Tibial nerve (tissue), 4 donors: ENCODE results near the gene DUSP28. TPM values are rescaled to one million over a fixed set of nuclear protein-coding genes. Genes with fewer than 3 reads are reported as not detected.

Source experiments
- DNase-seq, 2 donors: peaks; one replicate each; pipeline ENCODE4 v3.0.0-alpha.2; 2019; ENCODE audit warnings: low spot score in 2 of 2
- H3K27ac ChIP-seq, 4 donors: fragments of 200-600 bp; sonication (generic) in 3 of 4; one replicate each; pipeline ENCODE4 v1.5.1; 2017 to 2019; ENCODE audit warnings: mild to moderate bottlenecking in 1 of 4
- H3K27me3 ChIP-seq, 2 donors: fragments of 200-600 bp; sonication (generic) in 1 of 2; one replicate each; pipeline versions ENCODE4 v1.5.1 to v1.6.0; 2017 to 2019
- H3K36me3 ChIP-seq, 3 donors: fragments of 200-600 bp; sonication (generic); one replicate each; pipeline ENCODE4 v1.5.1; 2018 to 2019
- H3K4me1 ChIP-seq, 4 donors: fragments of 200-600 bp; sonication (generic) in 3 of 4; one replicate each; pipeline ENCODE4 v1.5.1; 2017 to 2019
- H3K4me3 ChIP-seq, 4 donors: fragments of 200-600 bp; sonication (generic) in 3 of 4; one replicate each; pipeline ENCODE4 v1.5.1; 2017 to 2019; ENCODE audit warnings: mild to moderate bottlenecking in 1 of 4, moderate library complexity in 1 of 4
- H3K9me3 ChIP-seq, 4 donors: fragments of 200-600 bp; sonication (generic) in 3 of 4; one replicate each; pipeline ENCODE4 v1.5.1; 2017 to 2019
- EP300 ChIP-seq, 2 donors: sonication (generic); formaldehyde crosslinking; IDR thresholded peaks; one replicate each; pipeline ENCODE4 v1.6.1; 2017; ENCODE audit warnings: antibody characterized with exemption in 2 of 2, mild to moderate bottlenecking in 1 of 2
- POLR2A ChIP-seq, 2 donors: fragments of 450-650 bp; IDR thresholded peaks; one replicate each; pipeline ENCODE4 v1.6.1; 2017; ENCODE audit warnings: antibody characterized with exemption in 2 of 2, mild to moderate bottlenecking in 2 of 2, moderate library complexity in 2 of 2
- WGBS, 2 donors: methylation state at CpG; one replicate each; pipeline ENCODE4 v1.1.5; 2018; 5-methylcytosine and 5-hydroxymethylcytosine counted together
- total RNA-seq, 4 donors: library from RNA; depleted of rRNA; stranded (reverse); fragments of >200 nt; gene quantifications; one replicate each; pipeline ENCODE4 v1.1.0, GENCODE V29; 2016
- TF ChIP-seq, protein P1 (sequence below), 5 experiments: fragments of 200-600 bp in 3 of 5; fragments of 450-650 bp in 2 of 5; sonication (generic) in 3 of 5; IDR thresholded peaks; one replicate each; pipeline ENCODE4 v1.5.1; 2016 to 2019; ENCODE audit warnings: antibody characterized with exemption in 5 of 5, mild to moderate bottlenecking in 3 of 5, moderate library complexity in 2 of 5

Gene DUSP28
- total RNA-seq, 4 donors from 2014 or later, result 4.5 to 16.1 (median 7.2) TPM

- peak in 1 of 2 donors; percentile 40 for DNase-seq
- H3K9me3 ChIP-seq, result no peaks in the 10 kb centered on the region
- peak overlapping the region in 3 of 4 donors; percentile 28 to 93 (median 38) for H3K4me3 ChIP-seq
- 54 to 67% methylated on average over 22 of the region's 26 CpGs for WGBS, 2 donors
- H3K27me3 ChIP-seq, result no peaks in the 10 kb centered on the region
- peak overlapping the region; percentile 19 to 96 (median 90) for H3K27ac ChIP-seq
- peaks cover 0 to 4% (median 0%) of the 10 kb centered on the region in 3 donors for H3K36me3 ChIP-seq
- TF ChIP-seq POLR2A (IDR thresholded peaks at IDR 0.05) (no peak), EP300 (IDR thresholded peaks at IDR 0.05) (peak in 1 of 2 donors; percentile 9)
- TF ChIP-seq, protein P1, sequence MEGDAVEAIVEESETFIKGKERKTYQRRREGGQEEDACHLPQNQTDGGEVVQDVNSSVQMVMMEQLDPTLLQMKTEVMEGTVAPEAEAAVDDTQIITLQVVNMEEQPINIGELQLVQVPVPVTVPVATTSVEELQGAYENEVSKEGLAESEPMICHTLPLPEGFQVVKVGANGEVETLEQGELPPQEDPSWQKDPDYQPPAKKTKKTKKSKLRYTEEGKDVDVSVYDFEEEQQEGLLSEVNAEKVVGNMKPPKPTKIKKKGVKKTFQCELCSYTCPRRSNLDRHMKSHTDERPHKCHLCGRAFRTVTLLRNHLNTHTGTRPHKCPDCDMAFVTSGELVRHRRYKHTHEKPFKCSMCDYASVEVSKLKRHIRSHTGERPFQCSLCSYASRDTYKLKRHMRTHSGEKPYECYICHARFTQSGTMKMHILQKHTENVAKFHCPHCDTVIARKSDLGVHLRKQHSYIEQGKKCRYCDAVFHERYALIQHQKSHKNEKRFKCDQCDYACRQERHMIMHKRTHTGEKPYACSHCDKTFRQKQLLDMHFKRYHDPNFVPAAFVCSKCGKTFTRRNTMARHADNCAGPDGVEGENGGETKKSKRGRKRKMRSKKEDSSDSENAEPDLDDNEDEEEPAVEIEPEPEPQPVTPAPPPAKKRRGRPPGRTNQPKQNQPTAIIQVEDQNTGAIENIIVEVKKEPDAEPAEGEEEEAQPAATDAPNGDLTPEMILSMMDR (IDR thresholded peaks at IDR 0.05), result no peak
- peaks cover 5 to 81% (median 50%) of the 10 kb centered on the region in 4 donors for H3K4me1 ChIP-seq
Observed at GRCh38 chr2:240565333-240566202, 5.4 kb downstream of the DUSP28 start.

DNA sequence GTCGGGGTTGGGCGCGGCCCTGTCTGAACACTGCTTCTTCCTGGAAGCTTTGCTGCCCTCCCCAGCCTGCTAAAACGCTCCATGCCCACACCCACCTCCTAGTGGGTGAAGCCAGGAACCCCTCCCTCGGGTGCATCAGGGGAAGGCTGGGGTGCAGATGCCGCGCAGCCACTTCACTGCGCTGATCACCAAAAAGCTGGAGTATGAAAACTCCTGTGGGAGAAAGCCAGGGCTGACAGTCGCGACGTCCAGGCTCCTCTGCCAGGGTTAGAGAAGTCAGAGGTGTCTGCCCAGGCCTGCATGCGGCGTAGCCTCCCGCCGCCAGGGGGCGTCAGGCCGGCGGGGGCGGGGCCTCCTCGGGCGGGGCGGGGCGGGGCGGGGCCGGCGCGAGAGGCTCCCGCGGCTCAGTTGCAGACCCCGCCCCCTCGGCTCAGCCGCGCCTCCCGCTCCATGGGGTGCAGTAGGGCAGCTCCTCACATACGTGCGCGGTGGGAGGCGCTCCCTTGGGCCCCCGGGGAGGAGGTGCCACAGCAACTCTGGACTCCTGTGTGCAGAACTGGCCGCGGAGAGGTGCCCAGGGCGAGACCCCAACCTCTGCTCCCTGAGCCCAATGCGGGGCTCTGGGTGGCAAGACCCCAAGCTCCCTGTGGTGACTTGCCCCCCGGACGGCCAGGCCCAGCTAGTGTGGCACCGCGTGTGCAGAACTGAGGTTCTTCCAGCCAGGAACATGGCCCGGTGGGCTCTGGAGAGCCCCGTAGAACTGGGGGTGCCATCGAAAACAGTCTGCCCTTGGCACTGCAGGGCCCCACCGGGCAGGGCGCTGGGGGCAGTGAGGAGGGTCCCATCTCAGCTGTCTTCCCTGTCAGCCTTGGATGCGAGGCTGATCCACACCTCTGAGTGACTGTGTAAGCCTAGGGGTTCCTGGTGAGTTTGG lies 6.3 kb downstream of the DUSP28 start:
- TF ChIP-seq POLR2A (IDR thresholded peaks at IDR 0.05) (peak; percentile 67 to 68), EP300 (IDR thresholded peaks at IDR 0.05) (peak in 1 of 2 donors; percentile 75)
- TF ChIP-seq, protein P1 (IDR thresholded peaks at IDR 0.05), result peak; percentile 81 to 100 (median 96)
- WGBS, 2 donors, result 9 to 21% methylated on average over 9 to 22 of the region's 53 CpGs
- Histone ChIP-seq H3K27ac (peak overlapping the region; percentile 81 to 97 (median 96)), H3K27me3 (no peaks in the 10 kb centered on the region), H3K4me3 (peak overlapping the region; percentile 54 to 93 (median 74)), H3K36me3 (peaks cover 0 to 13% (median 0%) of the 10 kb centered on the region in 3 donors), H3K9me3 (no peaks in the 10 kb centered on the region), H3K4me1 (peaks cover 5 to 86% (median 53%) of the 10 kb centered on the region in 4 donors)
- DNase-seq, result peak; percentile 88

GRCh38 chr2:240567137-240567871 lies 7.1 kb downstream of the DUSP28 start:
- Histone ChIP-seq H3K9me3 (no peaks in the 10 kb centered on the region), H3K4me1 (peaks cover 5 to 86% (median 48%) of the 10 kb centered on the region in 4 donors), H3K36me3 (peaks cover 0 to 21% (median 0%) of the 10 kb centered on the region in 3 donors), H3K27ac (peak overlapping the region; percentile 81 to 97 (median 96)), H3K4me3 (peak overlapping the region; percentile 54 to 93 (median 74)), H3K27me3 (no peaks in the 10 kb centered on the region)
- TF ChIP-seq EP300 (IDR thresholded peaks at IDR 0.05) (no peak), POLR2A (IDR thresholded peaks at IDR 0.05) (no peak)
- TF ChIP-seq, protein P1 (IDR thresholded peaks at IDR 0.05), result no peak
- WGBS, 2 donors, result 26 to 37% methylated on average over 25 of the region's 26 CpGs
- peak in 1 of 2 donors; percentile 13 for DNase-seq

DNA sequence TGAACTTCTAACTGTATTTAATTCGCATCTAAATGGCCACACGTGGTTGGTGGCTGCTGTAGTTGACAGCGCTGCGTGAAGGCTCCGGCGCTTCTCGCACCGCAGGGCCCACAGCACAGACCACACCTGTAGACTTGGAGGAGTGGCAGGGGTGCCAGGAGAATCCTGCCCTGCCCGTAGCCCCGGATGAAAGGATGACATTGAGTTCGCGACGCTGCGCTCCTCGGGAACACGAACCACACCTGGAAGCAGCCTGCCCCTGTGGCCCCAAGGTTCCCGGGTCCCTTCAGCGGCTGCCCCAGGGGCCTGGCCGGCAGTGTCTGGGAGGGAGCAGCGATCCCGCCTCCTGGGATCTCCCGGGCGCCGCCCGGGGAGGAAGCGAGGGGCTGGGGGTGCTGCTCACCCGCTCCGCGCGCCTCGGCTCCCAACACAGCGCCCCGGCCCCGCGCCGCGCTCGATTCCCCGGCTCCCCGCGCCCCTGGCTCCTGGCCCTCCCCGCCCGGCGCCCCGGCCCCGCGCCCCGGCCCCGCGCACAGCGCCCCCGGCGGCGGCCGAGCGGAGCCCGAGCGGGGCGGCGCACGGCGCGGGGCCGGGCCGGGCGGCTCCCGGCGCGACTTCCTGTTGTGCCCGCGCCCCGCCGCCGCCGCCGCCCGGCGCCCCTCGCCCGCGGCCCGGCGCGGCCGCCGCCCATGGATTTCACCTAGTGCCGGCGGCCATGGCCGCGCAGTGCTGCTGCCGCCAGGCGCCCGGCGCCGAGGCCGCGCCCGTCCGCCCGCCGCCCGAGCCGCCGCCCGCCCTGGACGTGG lies 7.9 kb downstream of the DUSP28 start, which contains the start of gene RNPEPL1:
Gene RNPEPL1, plus strand, starts transcription at position 613 of the 806 bp plus-strand sequence. Its CDS starts 103 bp downstream, at position 716.
- TF ChIP-seq, protein P1 (IDR thresholded peaks at IDR 0.05), result no peak
- TF ChIP-seq POLR2A (IDR thresholded peaks at IDR 0.05) (peak in 1 of 2 donors; percentile 22), EP300 (IDR thresholded peaks at IDR 0.05) (peak in 1 of 2 donors; percentile 21)
- peak in 1 of 2 donors; percentile 13 for DNase-seq
- Histone ChIP-seq H3K27me3 (no peaks in the 10 kb centered on the region), H3K4me1 (peaks cover 5 to 82% (median 48%) of the 10 kb centered on the region in 4 donors), H3K9me3 (no peaks in the 10 kb centered on the region), H3K4me3 (peak within 1 kb of the TSS; percentile 66 to 93 (median 82)), H3K27ac (peak within 1 kb of the TSS; percentile 81 to 97 (median 96)), H3K36me3 (peaks cover 0 to 29% (median 0%) of the 10 kb centered on the region in 3 donors)
- 0 to 1% methylated on average over 11 to 17 of the region's 106 CpGs for WGBS, 2 donors
